Measurements from ENCODE around the gene GPR152.

GPR152 gene

GRCh38 chr11:67464411-67465188, 12.1 kb upstream of the GPR152 start:
- TF ChIP-seq CTCF (IDR thresholded peaks at IDR 0.05): no peak
- peak overlapping the region; percentile 64 for H3K4me3 ChIP-seq (ENCODE audit: low read depth, low read length)
- no peaks in the 10 kb centered on the region for H3K36me3 ChIP-seq (ENCODE audit: control insufficient read depth, insufficient read depth, low read length)
- no peak overlapping the region for H3K9ac ChIP-seq
- peak overlapping the region; percentile 76 for H3K27ac ChIP-seq
- peak overlapping the region; percentile 74 for H2AFZ ChIP-seq
- no peaks in the 10 kb centered on the region for H3K4me1 ChIP-seq
- peak overlapping the region; percentile 76 for H3K4me2 ChIP-seq (ENCODE audit: low read length)
- no peaks in the 10 kb centered on the region for H3K79me2 ChIP-seq
- H3K9me3 ChIP-seq (ENCODE audit: control insufficient read depth, low read length): no peaks in the 10 kb centered on the region
- H3K27me3 ChIP-seq (ENCODE audit: control insufficient read depth, insufficient read depth, low read length): no peaks in the 10 kb centered on the region

DNA sequence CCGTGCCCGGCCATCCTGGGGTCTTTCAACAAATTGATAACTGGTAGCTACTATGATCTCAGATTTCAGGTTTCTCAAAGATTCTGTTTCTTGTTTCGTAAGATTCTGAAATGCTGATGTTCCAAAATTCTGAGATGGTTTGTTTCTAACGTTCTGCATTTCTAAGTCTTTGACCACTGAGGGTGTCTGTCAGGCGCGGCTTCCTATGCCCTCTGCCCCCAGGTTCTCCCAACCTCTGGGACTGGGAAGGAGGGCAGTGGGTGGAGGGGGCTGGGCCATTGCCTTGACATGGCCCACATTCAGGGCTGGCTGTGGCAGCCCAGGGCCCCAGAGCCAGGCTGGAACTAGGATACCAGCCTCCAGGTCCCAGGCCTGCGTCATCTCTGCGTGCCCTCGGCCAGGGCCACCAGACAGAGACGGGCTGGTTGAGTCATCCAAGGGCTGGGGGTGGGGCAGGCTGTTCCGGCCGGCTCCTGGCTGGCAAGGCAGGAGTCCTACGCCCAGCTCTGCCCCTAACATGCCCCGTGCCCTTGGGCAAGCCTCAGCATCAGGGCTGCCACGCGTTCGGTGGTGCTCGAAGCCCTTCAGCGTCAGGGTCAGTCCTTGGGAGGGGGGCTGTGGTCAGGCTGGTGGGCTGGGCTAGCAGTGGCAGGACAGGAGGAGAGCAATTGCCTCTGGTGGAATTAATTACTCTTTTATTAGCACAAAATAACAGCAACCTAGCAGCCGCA, 11.3 kb upstream of the GPR152 start:
- H3K4me3 ChIP-seq (ENCODE audit: low read depth, low read length): peak overlapping the region; percentile 40
- peak overlapping the region; percentile 53 for H2AFZ ChIP-seq
- H3K4me2 ChIP-seq (ENCODE audit: low read length): peak overlapping the region; percentile 53
- TF ChIP-seq CTCF (IDR thresholded peaks at IDR 0.05): no peak
- H3K36me3 ChIP-seq (ENCODE audit: control insufficient read depth, insufficient read depth, low read length): no peaks in the 10 kb centered on the region
- no peaks in the 10 kb centered on the region for H3K9me3 ChIP-seq (ENCODE audit: control insufficient read depth, low read length)
- peak overlapping the region; percentile 57 for H3K27ac ChIP-seq
- no peak overlapping the region for H3K9ac ChIP-seq
- no peaks in the 10 kb centered on the region for H3K27me3 ChIP-seq (ENCODE audit: control insufficient read depth, insufficient read depth, low read length)
- no peaks in the 10 kb centered on the region for H3K4me1 ChIP-seq
- no peaks in the 10 kb centered on the region for H3K79me2 ChIP-seq

DNA sequence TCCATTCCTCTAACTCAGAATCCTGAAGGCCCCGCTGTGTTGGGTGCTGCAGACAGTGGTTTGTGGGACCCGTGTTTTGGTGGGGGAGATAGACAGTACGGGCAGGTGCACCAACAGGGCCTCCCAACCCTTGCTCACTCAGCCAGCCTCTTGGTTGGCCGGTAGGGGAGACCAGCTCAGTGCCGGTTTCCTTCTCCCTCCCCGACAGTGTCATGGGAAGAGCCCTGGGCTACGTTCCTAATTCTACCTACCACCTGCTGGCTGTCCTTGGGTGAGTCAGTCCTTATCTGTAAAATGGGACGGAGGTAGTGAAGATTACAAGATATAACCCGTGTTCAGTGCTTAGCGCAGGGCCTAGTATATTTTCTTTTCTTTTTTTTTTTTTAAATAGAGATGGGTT, 10.7 kb upstream of the GPR152 start:
- Histone ChIP-seq H3K9ac (no peak overlapping the region), H3K4me3 (ENCODE audit: low read depth, low read length) (no peak overlapping the region), H2AFZ (no peak overlapping the region), H3K4me2 (ENCODE audit: low read length) (no peak overlapping the region), H3K9me3 (ENCODE audit: control insufficient read depth, low read length) (no peaks in the 10 kb centered on the region), H3K36me3 (ENCODE audit: control insufficient read depth, insufficient read depth, low read length) (no peaks in the 10 kb centered on the region), H3K27ac (no peak overlapping the region), H3K79me2 (no peaks in the 10 kb centered on the region), H3K27me3 (ENCODE audit: control insufficient read depth, insufficient read depth, low read length) (no peaks in the 10 kb centered on the region), H3K4me1 (no peaks in the 10 kb centered on the region)
- TF ChIP-seq CTCF (IDR thresholded peaks at IDR 0.05): no peak

- no peaks in the 10 kb centered on the region for H3K36me3 ChIP-seq (ENCODE audit: control insufficient read depth, insufficient read depth, low read length)
- no peak overlapping the region for H2AFZ ChIP-seq
- no peak overlapping the region for H3K4me3 ChIP-seq (ENCODE audit: low read depth, low read length)
- no peak overlapping the region for H3K9ac ChIP-seq
- no peak for TF ChIP-seq CTCF (IDR thresholded peaks at IDR 0.05)
- no peak overlapping the region for H3K4me2 ChIP-seq (ENCODE audit: low read length)
- no peak overlapping the region for H3K27ac ChIP-seq
- no peaks in the 10 kb centered on the region for H3K27me3 ChIP-seq (ENCODE audit: control insufficient read depth, insufficient read depth, low read length)
- H3K4me1 ChIP-seq: no peaks in the 10 kb centered on the region
- no peaks in the 10 kb centered on the region for H3K79me2 ChIP-seq
- H3K9me3 ChIP-seq (ENCODE audit: control insufficient read depth, low read length): no peaks in the 10 kb centered on the region
Observed at GRCh38 chr11:67458266-67458665, 5.7 kb upstream of the GPR152 start.
